ENCODE measurements around the gene JAZF1.

JAZF1 gene

DNA sequence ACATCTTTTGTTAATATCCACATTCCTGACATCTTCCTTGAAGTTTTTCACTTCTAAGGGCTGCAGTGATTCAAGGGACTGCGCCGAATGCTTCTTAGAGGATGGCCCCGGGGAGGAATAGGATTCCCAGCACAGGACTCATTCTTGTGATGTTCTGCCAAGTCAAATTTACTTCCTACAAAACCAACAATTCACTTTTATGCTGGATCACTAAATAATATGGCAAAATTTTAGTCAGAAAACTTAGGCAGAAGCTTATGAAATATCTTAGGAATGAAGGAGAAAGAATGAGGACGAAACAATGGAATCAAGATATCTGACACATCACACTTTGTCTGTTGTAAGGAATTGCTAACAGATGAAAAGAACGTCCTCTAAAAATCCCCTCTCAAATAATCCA, 151.5 kb downstream of the JAZF1 start:
- TF ChIP-seq, protein P1, sequence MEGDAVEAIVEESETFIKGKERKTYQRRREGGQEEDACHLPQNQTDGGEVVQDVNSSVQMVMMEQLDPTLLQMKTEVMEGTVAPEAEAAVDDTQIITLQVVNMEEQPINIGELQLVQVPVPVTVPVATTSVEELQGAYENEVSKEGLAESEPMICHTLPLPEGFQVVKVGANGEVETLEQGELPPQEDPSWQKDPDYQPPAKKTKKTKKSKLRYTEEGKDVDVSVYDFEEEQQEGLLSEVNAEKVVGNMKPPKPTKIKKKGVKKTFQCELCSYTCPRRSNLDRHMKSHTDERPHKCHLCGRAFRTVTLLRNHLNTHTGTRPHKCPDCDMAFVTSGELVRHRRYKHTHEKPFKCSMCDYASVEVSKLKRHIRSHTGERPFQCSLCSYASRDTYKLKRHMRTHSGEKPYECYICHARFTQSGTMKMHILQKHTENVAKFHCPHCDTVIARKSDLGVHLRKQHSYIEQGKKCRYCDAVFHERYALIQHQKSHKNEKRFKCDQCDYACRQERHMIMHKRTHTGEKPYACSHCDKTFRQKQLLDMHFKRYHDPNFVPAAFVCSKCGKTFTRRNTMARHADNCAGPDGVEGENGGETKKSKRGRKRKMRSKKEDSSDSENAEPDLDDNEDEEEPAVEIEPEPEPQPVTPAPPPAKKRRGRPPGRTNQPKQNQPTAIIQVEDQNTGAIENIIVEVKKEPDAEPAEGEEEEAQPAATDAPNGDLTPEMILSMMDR (conservative IDR thresholded peaks at IDR 0.05; ENCODE audit: low read depth, low read length) = no peak
- no peak overlapping the region for H3K4me3 ChIP-seq (ENCODE audit: low read depth, low read length)
- DNase-seq (ENCODE audit: low read depth) = no peak

GRCh38 chr7:28028471-28028870, 152.1 kb downstream of the JAZF1 start:
- TF ChIP-seq, protein P1 (conservative IDR thresholded peaks at IDR 0.05; ENCODE audit: low read depth, low read length) = no peak
- no peak for DNase-seq (ENCODE audit: low read depth)
- H3K4me3 ChIP-seq (ENCODE audit: low read depth, low read length) = no peak overlapping the region

- DNase-seq (ENCODE audit: low read depth) = no peak
- TF ChIP-seq, protein P1 (conservative IDR thresholded peaks at IDR 0.05; ENCODE audit: low read depth, low read length) = no peak
- no peak overlapping the region for H3K4me3 ChIP-seq (ENCODE audit: low read depth, low read length)
Observed at GRCh38 chr7:28026237-28026636, 154.4 kb downstream of the JAZF1 start.

- no peak overlapping the region for H3K4me3 ChIP-seq (ENCODE audit: low read depth, low read length)
- TF ChIP-seq, protein P1 (conservative IDR thresholded peaks at IDR 0.05; ENCODE audit: low read depth, low read length) = no peak
- DNase-seq (ENCODE audit: low read depth) = peak; percentile 27
Observed at GRCh38 chr7:28024786-28025334, 155.7 kb downstream of the JAZF1 start.

DNA sequence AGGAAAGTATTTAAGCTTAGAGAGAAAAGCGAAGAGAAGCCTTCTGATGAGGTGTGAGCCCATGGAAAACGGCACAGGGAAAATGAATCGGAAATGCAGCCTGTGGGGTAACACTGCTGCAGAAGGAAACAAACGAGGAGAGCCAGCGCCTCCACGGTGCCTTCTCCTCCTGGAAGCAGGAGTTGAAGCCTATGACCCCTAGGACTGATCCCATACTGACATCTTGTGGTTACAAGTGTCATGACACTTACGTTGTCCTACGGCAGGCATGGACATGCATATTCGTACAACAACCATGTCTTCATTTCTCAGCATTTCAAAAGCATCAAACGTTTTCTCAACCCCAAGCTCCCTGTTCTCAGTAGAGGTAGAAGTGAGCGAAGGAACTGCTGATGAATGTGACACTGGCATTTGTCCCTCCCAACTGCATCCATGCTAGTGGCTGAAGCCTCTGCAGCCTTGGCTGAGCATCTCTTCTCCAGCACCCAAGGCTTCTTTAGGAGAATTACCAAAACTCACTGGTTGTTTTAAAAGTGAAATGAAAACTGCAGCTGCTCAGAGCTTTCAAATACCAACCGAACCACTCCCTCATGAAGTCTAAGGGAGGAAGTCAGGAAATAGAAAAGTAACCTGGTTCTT, 160.2 kb downstream of the JAZF1 start:
- TF ChIP-seq, protein P1 (conservative IDR thresholded peaks at IDR 0.05; ENCODE audit: low read depth, low read length) = peak; percentile 81
- no peak overlapping the region for H3K4me3 ChIP-seq (ENCODE audit: low read depth, low read length)
- DNase-seq (ENCODE audit: low read depth) = peak; percentile 87

DNA sequence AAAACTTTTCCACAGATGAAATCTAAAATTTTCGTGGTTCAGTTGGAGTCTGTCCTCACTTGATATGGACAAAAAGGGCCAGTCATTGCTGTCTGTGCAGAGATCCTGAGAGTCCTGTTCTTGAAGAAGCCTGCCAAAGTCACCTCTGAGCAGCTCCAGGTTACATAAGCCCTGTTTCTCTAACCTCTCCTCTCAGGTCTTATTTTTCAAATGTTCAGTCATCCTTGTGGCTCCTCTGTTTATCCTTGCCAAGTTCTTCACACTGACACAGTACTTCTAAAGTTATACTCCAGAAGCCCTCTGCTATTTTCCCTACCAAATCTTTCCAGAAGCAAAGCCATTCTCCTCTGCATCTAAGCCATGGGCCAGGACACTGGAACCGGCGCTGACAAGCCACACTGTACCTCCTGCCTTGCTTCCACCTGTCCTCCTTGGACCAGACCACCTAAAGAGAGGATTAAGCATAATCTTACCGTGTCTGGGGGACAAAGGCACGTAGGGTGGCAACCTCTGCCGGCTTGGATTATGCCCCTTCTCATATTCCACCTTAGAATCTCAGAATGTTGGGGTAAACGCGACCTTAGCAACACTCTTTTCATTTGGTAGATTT, 161.6 kb downstream of the JAZF1 start:
- no peak for DNase-seq (ENCODE audit: low read depth)
- H3K4me3 ChIP-seq (ENCODE audit: low read depth, low read length) = no peak overlapping the region
- TF ChIP-seq, protein P1 (conservative IDR thresholded peaks at IDR 0.05; ENCODE audit: low read depth, low read length) = no peak

Measured in choroid plexus epithelial cell (primary cell).